Endothelial cell of umbilical vein (primary cell): ENCODE measurements around the gene EP400. TPM values are rescaled to one million over a fixed set of nuclear protein-coding genes. Genes with fewer than 3 reads are reported as not detected.

Experiments
- BruUV-seq: library from RNA; stranded (reverse); fragments of 400-500 nt; replicated peaks from 2 replicates; lab custom pipeline; 2021; lab: Mats Ljungman, UMichigan
- CTCF ChIA-PET: fragments of 300-600, 350-600 bp; sonication (Branson Sonifier 250); formaldehyde crosslinking; loops from one replicate; lab custom pipeline; 2021; ENCODE audit warnings: antibody characterized with exemption, inconsistent platforms; lab: Charles Lee
- POLR2A ChIA-PET: fragments of 300-600, 350-600 bp; sonication (Branson Sonifier 250); formaldehyde crosslinking; loops from one replicate; lab custom pipeline; 2021; ENCODE audit warnings: antibody characterized with exemption, inconsistent platforms; lab: Charles Lee
- DNase-seq: peaks from one replicate; pipeline ENCODE4 v3.0.0-alpha.2; 2011; ENCODE audit warnings: low read depth, low spot score
- FAIRE-seq: peaks from 2 replicates; lab custom pipeline; 2011; peaks lifted over from hg19 to GRCh38; lab: Jason Lieb, UNC
- H2AFZ ChIP-seq: 2 replicates; pipeline ENCODE4 v1.6.0; 2012; ENCODE audit warnings: low read depth, low read length, control low read depth, inconsistent platforms
- H3K27ac ChIP-seq: 2 replicates; pipeline ENCODE4 v1.5.1; 2011; ENCODE audit warnings: low read depth, mild to moderate bottlenecking, control low read depth, low read length, moderate library complexity; ENCODE audit not compliant: insufficient read depth
- H3K27me3 ChIP-seq, 2 experiments: 2 replicates each; pipeline versions ENCODE4 v1.6.0 to v1.6.1; 2011; ENCODE audit warnings: low read length in 2 of 2, mixed read lengths in 1 of 2; ENCODE audit not compliant: control insufficient read depth in 2 of 2, insufficient read depth in 2 of 2
- H3K36me3 ChIP-seq, 2 experiments: 2 replicates in 1 of 2; 3 replicates in 1 of 2; pipeline ENCODE4 v1.5.1; 2011; ENCODE audit warnings: low read length in 2 of 2, mild to moderate bottlenecking in 1 of 2, moderate library complexity in 1 of 2; ENCODE audit not compliant: control insufficient read depth in 2 of 2, insufficient read depth in 2 of 2; ENCODE audit errors: extremely low read depth in 1 of 2
- H3K4me1 ChIP-seq: 3 replicates; pipeline ENCODE4 v1.5.1; 2011; ENCODE audit warnings: mild to moderate bottlenecking, low read length; ENCODE audit not compliant: control insufficient read depth, insufficient read depth; ENCODE audit errors: extremely low read depth
- H3K4me2 ChIP-seq: 2 replicates; pipeline ENCODE4 v1.6.1; 2011; ENCODE audit warnings: low read length, control low read depth, mixed read lengths; ENCODE audit not compliant: insufficient read depth
- H3K4me3 ChIP-seq, 3 experiments: fragments of 200-600 bp in 1 of 3; sonication (generic), shearing (Covaris generic) in 1 of 3; replicated peaks in 1 of 3; 2 replicates each; pipeline ENCODE4 v1.5.1; 2011 to 2016; ENCODE audit warnings: control low read depth in 3 of 3, low read length in 3 of 3, mild to moderate bottlenecking in 2 of 3, inconsistent platforms in 1 of 3, low read depth in 1 of 3, moderate library complexity in 1 of 3; ENCODE audit not compliant: insufficient read depth in 1 of 3
- H3K79me2 ChIP-seq: 2 replicates; pipeline ENCODE4 v1.6.0; 2012; ENCODE audit warnings: low read length, inconsistent platforms; ENCODE audit not compliant: control insufficient read depth, insufficient read depth
- H3K9ac ChIP-seq: replicated peaks from 2 replicates; pipeline ENCODE3; 2011; ENCODE audit warnings: low read length, control low read depth; ENCODE audit not compliant: insufficient read depth; ENCODE audit errors: extremely low read depth
- H3K9me1 ChIP-seq: replicated peaks from 3 replicates; pipeline ENCODE4 v1.6.0; 2011; ENCODE audit warnings: mild to moderate bottlenecking, low read length; ENCODE audit not compliant: control insufficient read depth, insufficient read depth; ENCODE audit errors: extremely low read depth
- H3K9me3 ChIP-seq: replicated peaks from 2 replicates; pipeline ENCODE4 v1.5.1; 2012; ENCODE audit warnings: low read length, inconsistent platforms; ENCODE audit not compliant: control insufficient read depth, insufficient read depth
- H4K20me1 ChIP-seq: replicated peaks from 2 replicates; pipeline ENCODE3; 2011; ENCODE audit warnings: mild to moderate bottlenecking, low read length; ENCODE audit not compliant: control insufficient read depth, insufficient read depth; ENCODE audit errors: extremely low read depth
- EZH2 ChIP-seq: IDR thresholded peaks from 2 replicates; pipeline ENCODE4 v1.6.1; 2012; ENCODE audit warnings: borderline replicate concordance, low read depth, mild to moderate bottlenecking, moderate library complexity, low read length, inconsistent platforms; ENCODE audit not compliant: severe bottlenecking
- GATA2 ChIP-seq: IDR thresholded peaks from 2 replicates; pipeline ENCODE4 v1.7.0; 2011; ENCODE audit warnings: low read depth, mild to moderate bottlenecking, moderate library complexity, mixed read lengths, low read length; ENCODE audit not compliant: insufficient read length, insufficient read depth
- MYC ChIP-seq: IDR thresholded peaks from one replicate; pipeline ENCODE4 v1.6.1; 2011; ENCODE audit warnings: mild to moderate bottlenecking, low read depth, low read length
- POLR2A ChIP-seq: IDR thresholded peaks from 2 replicates; pipeline ENCODE4 v1.6.1; 2012; ENCODE audit warnings: low read depth, mild to moderate bottlenecking, control low read depth, low read length
- POLR2AphosphoS5 ChIP-seq: IDR thresholded peaks from 2 replicates; pipeline ENCODE4 v1.6.1; 2012; ENCODE audit warnings: low read depth, mild to moderate bottlenecking, control low read depth, low read length, moderate library complexity; ENCODE audit not compliant: insufficient read depth
- dilution Hi-C: fragments of 300-500 bp; cut with MboI; formaldehyde crosslinking; loops from one replicate; pipeline ENCODE4 v1.15.0; 2019; ENCODE audit warnings: low sequenced_read_pairs; ENCODE audit not compliant: extremely low pct_ligation_motif_present
- intact Hi-C: fragments of 100-400 bp; cut with micrococcal nuclease; formaldehyde crosslinking; loops from one replicate; pipeline ENCODE4 v1.10.0; 2022
- polyA plus RNA-seq, 4 experiments: library from polyadenylated mRNA; depleted of rRNA in 3 of 4; stranded (reverse) in 3 of 4; unstranded in 1 of 4; fragments of >200 nt; gene quantifications; 2 replicates each; pipeline versions ENCODE4 v1.2.1 to v1.2.3, GENCODE V29; 2011 to 2012; ENCODE audit warnings: missing spikeins in 1 of 4
- total RNA-seq: library from RNA; stranded (reverse); gene quantifications from 2 replicates; pipeline ENCODE4 v1.2.3, GENCODE V29; 2021
- TF ChIP-seq, protein P1 (sequence below), 2 donors: IDR thresholded peaks; 1 replicate in 1 of 2; 2 replicates in 1 of 2; pipeline ENCODE4 v1.5.1; 2011; ENCODE audit warnings: low read length in 2 of 2, mild to moderate bottlenecking in 2 of 2, moderate library complexity in 2 of 2, control low read depth in 1 of 2, inconsistent platforms in 1 of 2, low read depth in 1 of 2; ENCODE audit not compliant: insufficient read depth in 1 of 2; ENCODE audit errors: extremely low read depth in 1 of 2

The EP400 gene
- total and polyA plus RNA-seq, 2 donors (not counting 3 experiments of a cell fraction or from before 2014, with no cell fraction given): 9.0 to 57.7 TPM

GRCh38 chr12:132115500-132115899, 165.8 kb downstream of the EP400 start:
- H2AFZ ChIP-seq: no peak overlapping the region
- DNase-seq (no peak), FAIRE-seq (no peak)
- intact Hi-C loops: no loop called here
- no peaks in the 10 kb centered on the region for H3K9me1 ChIP-seq
- no TSS peak for BruUV-seq
- H4K20me1 ChIP-seq: no peaks in the 10 kb centered on the region
- no peaks in the 10 kb centered on the region for H3K79me2 ChIP-seq
- H3K4me2 ChIP-seq: no peak overlapping the region
- TF ChIP-seq POLR2AphosphoS5 (no peak), POLR2A (no peak), EZH2 (no peak), GATA2 (no peak), MYC (no peak)
- TF ChIP-seq, protein P1, sequence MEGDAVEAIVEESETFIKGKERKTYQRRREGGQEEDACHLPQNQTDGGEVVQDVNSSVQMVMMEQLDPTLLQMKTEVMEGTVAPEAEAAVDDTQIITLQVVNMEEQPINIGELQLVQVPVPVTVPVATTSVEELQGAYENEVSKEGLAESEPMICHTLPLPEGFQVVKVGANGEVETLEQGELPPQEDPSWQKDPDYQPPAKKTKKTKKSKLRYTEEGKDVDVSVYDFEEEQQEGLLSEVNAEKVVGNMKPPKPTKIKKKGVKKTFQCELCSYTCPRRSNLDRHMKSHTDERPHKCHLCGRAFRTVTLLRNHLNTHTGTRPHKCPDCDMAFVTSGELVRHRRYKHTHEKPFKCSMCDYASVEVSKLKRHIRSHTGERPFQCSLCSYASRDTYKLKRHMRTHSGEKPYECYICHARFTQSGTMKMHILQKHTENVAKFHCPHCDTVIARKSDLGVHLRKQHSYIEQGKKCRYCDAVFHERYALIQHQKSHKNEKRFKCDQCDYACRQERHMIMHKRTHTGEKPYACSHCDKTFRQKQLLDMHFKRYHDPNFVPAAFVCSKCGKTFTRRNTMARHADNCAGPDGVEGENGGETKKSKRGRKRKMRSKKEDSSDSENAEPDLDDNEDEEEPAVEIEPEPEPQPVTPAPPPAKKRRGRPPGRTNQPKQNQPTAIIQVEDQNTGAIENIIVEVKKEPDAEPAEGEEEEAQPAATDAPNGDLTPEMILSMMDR (IDR thresholded peaks at IDR 0.05; ENCODE audit: extremely low read depth in 1 of 2, insufficient read depth in 1 of 2, low read depth in 1 of 2, low read length in 2 of 2): no peak
- dilution Hi-C loops: no loop called here
- H3K27me3 ChIP-seq: no peaks in the 10 kb centered on the region
- H3K9me3 ChIP-seq: no peaks in the 10 kb centered on the region
- ChIA-PET POLR2A (no interaction called here), CTCF (no interaction called here)
- no peak overlapping the region for H3K4me3 ChIP-seq
- H3K9ac ChIP-seq: no peak overlapping the region
- no peaks in the 10 kb centered on the region for H3K4me1 ChIP-seq
- H3K27ac ChIP-seq: no peak overlapping the region
- H3K36me3 ChIP-seq: peaks cover 0 to 25% of the 10 kb centered on the region in 2 experiments
